ENCODE data around the gene EXOC3.

The EXOC3 gene

GRCh38 chr5:478982-479535 is 36.1 kb downstream of the EXOC3 start:
- no peak for DNase-seq (ENCODE audit: low read depth)
- no peak overlapping the region for H3K4me3 ChIP-seq (replicated peaks; ENCODE audit: low read depth, low read length)
- TF ChIP-seq, protein P1, sequence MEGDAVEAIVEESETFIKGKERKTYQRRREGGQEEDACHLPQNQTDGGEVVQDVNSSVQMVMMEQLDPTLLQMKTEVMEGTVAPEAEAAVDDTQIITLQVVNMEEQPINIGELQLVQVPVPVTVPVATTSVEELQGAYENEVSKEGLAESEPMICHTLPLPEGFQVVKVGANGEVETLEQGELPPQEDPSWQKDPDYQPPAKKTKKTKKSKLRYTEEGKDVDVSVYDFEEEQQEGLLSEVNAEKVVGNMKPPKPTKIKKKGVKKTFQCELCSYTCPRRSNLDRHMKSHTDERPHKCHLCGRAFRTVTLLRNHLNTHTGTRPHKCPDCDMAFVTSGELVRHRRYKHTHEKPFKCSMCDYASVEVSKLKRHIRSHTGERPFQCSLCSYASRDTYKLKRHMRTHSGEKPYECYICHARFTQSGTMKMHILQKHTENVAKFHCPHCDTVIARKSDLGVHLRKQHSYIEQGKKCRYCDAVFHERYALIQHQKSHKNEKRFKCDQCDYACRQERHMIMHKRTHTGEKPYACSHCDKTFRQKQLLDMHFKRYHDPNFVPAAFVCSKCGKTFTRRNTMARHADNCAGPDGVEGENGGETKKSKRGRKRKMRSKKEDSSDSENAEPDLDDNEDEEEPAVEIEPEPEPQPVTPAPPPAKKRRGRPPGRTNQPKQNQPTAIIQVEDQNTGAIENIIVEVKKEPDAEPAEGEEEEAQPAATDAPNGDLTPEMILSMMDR (IDR thresholded peaks at IDR 0.05; ENCODE audit: low read length, missing control alignments): no peak

GRCh38 chr5:479566-480319 is 36.8 kb downstream of the EXOC3 start:
- TF ChIP-seq, protein P1 (IDR thresholded peaks at IDR 0.05; ENCODE audit: low read length, missing control alignments): no peak
- no peak overlapping the region for H3K4me3 ChIP-seq (replicated peaks; ENCODE audit: low read depth, low read length)
- no peak for DNase-seq (ENCODE audit: low read depth)

DNA sequence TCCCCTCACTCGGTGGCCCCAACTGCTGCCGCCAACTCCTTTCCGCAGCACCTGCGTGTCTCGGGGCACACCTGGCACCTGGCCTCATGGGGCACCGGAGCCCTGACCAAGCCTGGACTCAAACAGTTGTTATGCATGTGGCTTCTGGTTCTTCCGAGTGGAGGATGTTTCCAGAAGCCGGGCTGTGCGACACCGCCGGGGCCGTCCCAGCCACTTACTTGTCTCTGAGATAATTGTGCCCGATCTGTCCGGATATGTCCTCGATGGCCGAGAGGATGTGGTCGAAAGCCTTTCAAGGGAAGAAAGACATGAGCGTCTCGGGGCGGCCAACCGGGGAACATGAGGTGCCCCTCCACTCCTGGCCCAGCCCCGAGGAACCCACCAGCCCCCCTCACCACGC is 38.4 kb downstream of the EXOC3 start:
- TF ChIP-seq, protein P1 (IDR thresholded peaks at IDR 0.05; ENCODE audit: low read length, missing control alignments): no peak
- no peak for DNase-seq (ENCODE audit: low read depth)
- H3K4me3 ChIP-seq (replicated peaks; ENCODE audit: low read depth, low read length): no peak overlapping the region

DNA sequence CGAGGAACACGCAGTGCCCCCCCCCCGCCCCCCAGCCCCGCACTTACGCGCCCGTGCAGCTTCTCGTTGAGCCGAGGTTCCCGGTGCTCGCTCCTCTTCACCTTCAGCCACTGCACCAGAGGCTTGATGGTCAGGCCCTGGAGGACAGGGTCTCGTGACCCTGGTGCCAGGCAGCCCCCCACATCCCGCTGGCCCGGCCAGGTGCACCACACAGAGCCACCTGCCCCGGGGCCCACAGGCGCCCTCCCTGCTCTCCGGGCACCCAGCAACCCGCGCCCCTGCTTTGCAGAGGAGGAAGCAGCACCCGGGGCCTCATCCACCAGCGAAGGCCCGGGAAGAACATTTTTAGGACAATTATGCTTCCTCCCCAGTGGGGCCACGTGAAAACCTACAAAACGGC is 39.0 kb downstream of the EXOC3 start:
- H3K4me3 ChIP-seq (replicated peaks; ENCODE audit: low read depth, low read length): no peak overlapping the region
- TF ChIP-seq, protein P1 (IDR thresholded peaks at IDR 0.05; ENCODE audit: low read length, missing control alignments): no peak
- no peak for DNase-seq (ENCODE audit: low read depth)

DNA sequence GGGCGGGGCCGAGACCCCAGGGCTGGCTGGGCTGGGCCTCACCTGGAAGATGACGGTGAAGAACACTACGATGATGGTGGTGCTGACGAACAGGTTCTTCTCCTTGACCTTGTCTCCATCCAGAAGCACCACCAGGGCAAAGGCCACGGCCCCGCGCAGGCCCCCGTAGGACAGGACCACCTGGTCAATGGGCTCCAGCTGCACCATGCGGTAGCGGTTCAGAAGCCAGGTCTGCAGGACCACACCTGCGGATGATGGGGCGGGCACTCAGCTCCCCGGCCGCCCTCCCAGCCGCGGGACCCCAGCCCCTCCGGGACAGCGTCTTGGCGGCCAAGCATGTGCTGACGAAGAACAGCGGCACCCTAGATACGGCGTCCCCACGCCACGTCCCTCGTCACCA is 39.5 kb downstream of the EXOC3 start:
- DNase-seq (ENCODE audit: low read depth): no peak
- TF ChIP-seq, protein P1 (IDR thresholded peaks at IDR 0.05; ENCODE audit: low read length, missing control alignments): no peak
- H3K4me3 ChIP-seq (replicated peaks; ENCODE audit: low read depth, low read length): no peak overlapping the region

DNA sequence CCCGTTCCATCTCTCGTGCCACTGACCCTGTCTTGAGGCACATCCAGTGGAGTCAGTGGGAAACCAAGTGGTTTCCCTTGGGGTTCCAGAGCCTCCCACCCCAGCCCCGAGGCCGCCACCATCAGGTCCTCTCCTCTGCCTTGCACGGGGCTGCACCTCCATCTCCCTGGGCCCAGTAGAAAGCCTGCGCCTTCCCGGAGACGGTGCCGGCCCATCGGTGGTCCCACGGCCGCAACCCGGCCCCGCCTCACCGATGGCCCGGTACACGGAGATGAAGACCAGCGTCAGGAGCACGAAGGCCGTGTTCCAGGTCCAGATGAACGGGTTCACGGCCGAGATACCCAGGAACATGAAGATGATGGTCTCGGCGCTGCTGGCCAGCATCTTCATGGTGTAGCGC is 40.0 kb downstream of the EXOC3 start:
- TF ChIP-seq, protein P1 (IDR thresholded peaks at IDR 0.05; ENCODE audit: low read length, missing control alignments): no peak
- no peak overlapping the region for H3K4me3 ChIP-seq (replicated peaks; ENCODE audit: low read depth, low read length)
- no peak for DNase-seq (ENCODE audit: low read depth)
